RWPE1 (cell line): Measurements from ENCODE around the gene CMIP.
A peak's percentile ranks its signal among the peaks of the same experiment; 100 is the strongest.

ENCODE experiments used
- CTCF ChIA-PET: fragments of 350-600 bp; sonication (Branson Sonifier 250); formaldehyde crosslinking; extraction: SDS; loops from one replicate; lab custom pipeline; 2021; lab: Yijun Ruan, JAX
- POLR2A ChIA-PET: fragments of 400-600 bp; formaldehyde crosslinking; extraction: SDS; loops from one replicate; lab custom pipeline; 2020; ENCODE audit warnings: antibody characterized with exemption; ENCODE audit not compliant: low non-redundant PET; lab: Yijun Ruan, JAX
- DNase-seq: peaks from one replicate; pipeline ENCODE4 v3.0.0; 2012; ENCODE audit warnings: low spot score
- H3K27ac ChIP-seq: fragments of 450-650 bp; 2 replicates; pipeline ENCODE4 v1.5.1; 2017
- CTCF ChIP-seq: fragments of 450-650 bp; conservative IDR thresholded peaks from 2 replicates; pipeline ENCODE4 v1.5.1; 2017; ENCODE audit warnings: low read depth, mild to moderate bottlenecking

The CMIP gene

GRCh38 chr16:81678326-81679095, 233.9 kb downstream of the CMIP start:
- ChIA-PET CTCF (interaction anchor here (0.6 kb wide), 1 partner anchor 263 kb away, joined by 5 read pairs; no protein-coding TSS in a partner anchor), POLR2A (no interaction called here)
- DNase-seq: no peak
- TF ChIP-seq CTCF: no peak
- H3K27ac ChIP-seq: peak overlapping the region; percentile 40

DNA sequence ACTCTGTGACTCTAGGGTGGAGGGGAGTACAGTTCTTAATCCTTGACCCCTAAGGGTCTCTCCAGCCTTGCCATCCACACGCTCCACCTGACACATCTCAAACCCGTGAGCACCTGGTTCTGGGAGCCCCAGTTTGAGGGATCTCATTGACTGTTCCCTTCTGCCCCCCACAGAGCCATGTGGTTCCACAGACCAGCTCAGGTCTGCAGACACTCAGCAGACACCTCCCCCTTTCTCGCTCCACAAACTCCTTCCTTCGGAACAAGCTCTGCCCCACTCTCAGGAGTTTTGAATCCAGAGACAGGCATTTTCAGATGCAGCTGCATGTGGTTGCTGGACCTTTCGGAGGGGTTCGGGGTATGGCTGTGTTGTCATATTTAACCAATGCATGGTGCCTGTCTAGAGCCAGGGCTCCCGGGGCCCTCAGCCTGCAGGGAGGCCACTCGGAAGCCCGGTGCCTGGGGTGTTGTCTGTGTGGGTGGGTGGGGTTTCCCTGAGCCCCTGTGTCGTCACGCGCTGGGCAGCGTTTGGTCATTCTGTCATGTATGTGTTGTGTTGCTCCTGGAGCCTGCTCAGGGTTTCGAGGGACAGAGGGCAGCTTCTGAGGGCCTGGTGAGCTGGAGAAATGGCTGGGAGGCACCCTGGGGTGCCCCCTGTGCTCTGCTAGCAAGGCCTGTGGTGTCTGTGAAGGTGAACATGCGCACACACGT, 235.3 kb downstream of the CMIP start:
- CTCF ChIA-PET: no interaction called here
- H3K27ac ChIP-seq: peak overlapping the region; percentile 40
- DNase-seq: no peak
- no peak for TF ChIP-seq CTCF
- POLR2A ChIA-PET: no interaction called here

- ChIA-PET CTCF (interaction anchor here (0.9 kb wide), 1 partner anchor 17 kb away, joined by 3 read pairs; no protein-coding TSS in a partner anchor), POLR2A (no interaction called here)
- DNase-seq: no peak
- TF ChIP-seq CTCF: no peak
- peak overlapping the region; percentile 40 for H3K27ac ChIP-seq
Observed at GRCh38 chr16:81680444-81681275, 236.1 kb downstream of the CMIP start.

DNA sequence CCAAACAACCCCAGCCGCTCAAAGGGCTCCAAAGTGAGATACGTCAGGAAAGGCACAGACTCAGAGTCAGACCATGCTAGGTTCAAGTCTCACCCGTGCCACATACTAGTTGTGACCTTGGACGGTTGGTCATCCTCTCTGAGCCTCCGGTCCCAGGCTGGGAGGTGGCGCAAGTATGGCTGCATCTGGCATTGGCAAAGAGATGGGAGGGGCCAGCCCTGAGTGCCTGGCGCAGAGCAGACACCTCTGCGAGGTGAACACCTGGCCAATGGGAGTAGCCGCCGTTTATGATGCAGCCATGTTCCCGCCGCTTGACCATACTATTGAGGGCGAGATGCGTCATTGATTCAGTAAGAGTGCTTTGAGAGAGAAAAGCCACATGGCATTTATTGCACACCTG, 236.7 kb downstream of the CMIP start:
- CTCF ChIA-PET: interaction anchor here (0.6 to 0.9 kb wide), 2 partner anchors 16 to 49 kb away, joined by 3 read pairs; no protein-coding TSS in a partner anchor
- DNase-seq: no peak
- H3K27ac ChIP-seq: peak overlapping the region; percentile 40
- no peak for TF ChIP-seq CTCF
- POLR2A ChIA-PET: no interaction called here

DNA sequence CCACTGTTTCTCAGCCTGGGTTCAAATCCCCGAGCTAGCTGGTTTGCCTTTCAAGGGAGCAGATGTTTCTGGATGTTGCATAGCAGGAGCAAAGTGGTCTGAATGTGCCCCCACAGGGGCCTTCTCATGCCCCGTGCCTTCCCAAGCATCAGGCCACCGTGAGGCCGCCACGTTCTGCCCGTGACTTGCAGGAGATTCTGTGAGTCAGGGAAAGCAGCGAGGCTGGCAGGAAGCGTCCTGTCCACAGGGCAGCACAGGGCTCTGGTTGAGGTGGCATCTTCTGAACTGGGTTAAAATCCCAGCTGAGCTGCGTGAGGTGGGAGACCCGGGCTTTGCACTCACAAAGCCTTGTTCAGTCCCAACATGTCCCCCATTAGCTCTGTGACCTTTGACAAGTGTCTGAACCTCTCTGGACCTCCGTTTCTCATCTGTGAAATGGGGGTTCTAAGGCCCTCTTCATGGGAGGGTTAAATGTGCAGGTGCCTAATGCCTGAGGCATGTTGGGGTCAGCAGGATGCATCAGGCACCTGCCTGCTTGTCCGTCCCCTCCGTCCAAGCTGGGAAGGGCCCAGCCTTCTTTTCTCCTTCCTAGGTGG, 239.7 kb downstream of the CMIP start:
- ChIA-PET CTCF (interaction anchor here (0.6 kb wide), 2 partner anchors 98 to 690 kb away, joined by 3 to 7 read pairs; no protein-coding TSS in a partner anchor), POLR2A (no interaction called here)
- TF ChIP-seq CTCF: no peak
- H3K27ac ChIP-seq: 0 out of 2 replicates have a peak overlapping the region, but pooled peaks have one; percentile 9
- no peak for DNase-seq
